ENCODE data around the gene STAP1. TPM values are rescaled to one million over a fixed set of nuclear protein-coding genes. Genes with fewer than 3 reads are reported as not detected.
"Not testable (repeated sequence)": the region's sequence is repeated elsewhere in the genome, so short reads cannot be mapped to it uniquely, and the experiment has no call there.

The STAP1 gene
- total RNA-seq, 1 experiment from 2014 or later, result not detected

GRCh38 chr4:67624939-67625338 is 66.4 kb downstream of the STAP1 start:
- no peak for DNase-seq (ENCODE audit: low spot score)

DNA sequence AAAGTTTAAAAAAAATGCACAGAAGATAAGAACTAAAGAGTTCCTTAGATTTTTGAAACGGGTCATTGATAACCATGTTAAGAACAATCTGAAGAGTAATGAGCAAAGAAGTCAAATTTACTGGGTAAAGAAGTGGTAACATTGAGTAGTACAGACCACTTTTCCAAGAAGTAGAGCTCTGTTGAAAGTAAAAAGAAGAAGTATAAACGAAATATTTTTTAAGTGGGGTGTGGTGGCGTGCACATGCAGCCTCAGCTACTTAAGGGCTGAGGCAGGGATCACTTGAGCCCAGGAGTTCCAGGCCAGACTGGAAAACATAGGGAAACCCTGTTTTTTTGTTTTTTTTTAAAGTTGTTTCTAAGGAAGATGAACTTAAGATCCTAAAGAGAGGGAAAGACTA is 74.0 kb downstream of the STAP1 start:
- DNase-seq (ENCODE audit: low spot score), result no peak

- DNase-seq (ENCODE audit: low spot score), result no peak
Measured at GRCh38 chr4:67634741-67635140, 76.2 kb downstream of the STAP1 start.

- no peak for DNase-seq (ENCODE audit: low spot score)
Measured at GRCh38 chr4:67635331-67635730, 76.8 kb downstream of the STAP1 start.

DNA sequence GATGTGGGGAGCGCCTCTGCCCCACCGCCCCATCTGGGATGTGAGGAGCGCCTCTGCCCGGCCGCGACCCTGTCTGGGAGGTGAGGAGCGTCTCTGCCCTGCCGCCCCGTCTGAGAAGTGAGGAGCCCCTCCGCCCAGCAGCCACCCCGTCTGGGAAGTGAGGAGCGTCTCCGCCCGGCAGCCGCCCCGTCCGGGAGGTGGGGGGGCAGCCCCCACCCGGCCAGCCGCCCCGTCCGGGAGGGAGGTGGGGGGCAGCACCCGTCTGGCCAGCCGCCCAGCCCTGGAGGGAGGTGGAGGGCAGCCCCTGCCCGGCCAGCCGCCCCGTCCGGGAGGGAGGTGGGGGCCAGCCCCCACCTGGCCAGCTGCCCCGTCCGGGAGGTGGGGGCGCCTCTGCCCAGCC is 78.5 kb downstream of the STAP1 start:
- DNase-seq (ENCODE audit: low spot score), result not testable (repeated sequence)

DNA sequence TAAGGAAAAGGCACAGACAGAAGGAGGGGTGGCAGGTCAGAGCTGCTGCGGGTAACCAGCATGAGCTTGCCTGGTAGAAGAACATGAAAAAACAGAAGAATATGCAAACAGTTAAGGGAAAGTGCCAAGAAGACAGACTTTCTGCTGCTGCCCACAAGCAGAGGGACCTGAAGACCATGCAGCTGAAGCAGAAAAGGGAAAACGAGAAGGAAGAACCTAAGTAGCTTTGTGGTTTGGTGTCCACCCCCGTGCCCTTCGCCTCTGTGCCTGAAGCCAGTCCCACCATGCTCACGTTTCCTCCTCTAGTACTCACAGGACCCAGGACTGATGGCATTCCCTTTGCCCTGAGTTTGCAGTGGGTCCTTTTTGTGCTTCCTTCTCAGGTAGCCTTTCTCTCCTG is 79.6 kb downstream of the STAP1 start:
- no peak for DNase-seq (ENCODE audit: low spot score)

GRCh38 chr4:67651536-67651935 is 93.0 kb downstream of the STAP1 start:
- DNase-seq (ENCODE audit: low spot score), result no peak

Other genes with a start within 250 kb of the STAP1 start
- 8.3 and 11.6 TPM in 2 replicates for gene CENPC, start 13.2 kb upstream of the STAP1 start, total RNA-seq (2014; rRNA removed; shearing (Covaris generic))
- gene UBA6, start 142.4 kb downstream of the STAP1 start, total RNA-seq (2014; rRNA removed; shearing (Covaris generic)), result 85.9 and 123 TPM in 2 replicates
- gene GNRHR, start 195.7 kb downstream of the STAP1 start, total RNA-seq (2014; rRNA removed; shearing (Covaris generic)), result not detected in 2 replicates